SW480 (cell line): ENCODE measurements around the gene OR5A1.

Experiments used
- DNase-seq: peaks from one replicate; pipeline ENCODE4 v3.0.0-alpha.2; 2016; ENCODE audit warnings: low spot score

Gene OR5A1

DNA sequence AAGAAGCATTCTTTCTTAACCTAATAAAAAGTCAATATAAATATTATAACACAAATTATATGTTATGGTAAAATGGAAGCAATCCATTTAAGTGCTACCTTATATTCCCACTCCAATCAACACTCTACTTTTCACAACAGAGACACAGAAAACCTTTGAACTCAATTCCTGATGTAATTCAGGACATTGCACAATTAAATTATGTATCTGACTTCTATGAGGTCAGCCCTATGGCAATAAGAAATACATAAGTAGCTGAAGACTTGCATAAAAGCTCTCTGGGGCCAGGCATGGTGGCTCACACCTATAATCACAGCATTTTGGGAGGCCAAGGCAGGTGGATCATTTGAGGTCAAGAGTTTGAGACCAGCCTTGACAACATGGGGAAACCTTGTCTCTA lies 43.6 kb downstream of the OR5A1 start:
- no peak for DNase-seq

DNA sequence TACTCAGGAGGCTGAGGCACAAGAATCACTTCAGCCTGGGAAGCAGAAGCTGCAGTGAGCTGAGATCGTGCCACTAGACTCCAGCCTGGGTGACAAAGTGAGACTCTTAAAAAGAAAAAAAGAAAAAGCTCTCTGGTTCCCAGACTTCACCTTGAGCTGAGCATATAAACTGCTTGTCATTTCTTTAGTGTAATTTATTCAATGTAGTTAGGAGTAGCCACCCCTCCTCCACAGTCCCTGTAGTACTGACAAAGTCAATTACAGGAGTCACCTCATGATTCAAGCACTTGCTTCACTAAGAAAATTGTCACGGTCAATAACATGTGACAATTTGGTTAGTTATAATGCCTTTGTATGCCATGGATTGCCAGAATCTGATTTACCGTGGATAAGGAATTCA lies 44.1 kb downstream of the OR5A1 start:
- DNase-seq, result no peak
